Measurements from ENCODE around the gene KHDC1. TPM values are rescaled to one million over a fixed set of nuclear protein-coding genes. Genes with fewer than 3 reads are reported as not detected.

The KHDC1 gene
- total and polyA plus RNA-seq, 2 of the 8 experiments (the other 6 are each of a cell fraction or from before 2014, with no cell fraction given): 4.3 to 7.3 TPM

GRCh38 chr6:73209117-73209516, 53.9 kb downstream of the KHDC1 start (continued):
- TF ChIP-seq GABPA (IDR thresholded peaks at IDR 0.05; ENCODE audit: borderline replicate concordance, insufficient read depth, low read length): no peak
- no peak for TF ChIP-seq KDM5A (IDR thresholded peaks at IDR 0.05; ENCODE audit: low read length)
- TF ChIP-seq NRF1 (IDR thresholded peaks at IDR 0.05; ENCODE audit: low read depth, low read length): no peak
- no peak for TF ChIP-seq JUND (IDR thresholded peaks at IDR 0.05; ENCODE audit: low read length)

Data from H1 (cell line).